Cerebellar cortex (tissue), 1 donor: ENCODE measurements around the gene RBM27.
"Not testable (repeated sequence)": the region's sequence is repeated elsewhere in the genome, so short reads cannot be mapped to it uniquely, and the experiment has no call there.

Source experiments
- DNase-seq: peaks from one replicate; pipeline ENCODE4 v3.0.0-alpha.2; 2015; ENCODE audit warnings: low spot score

RBM27 gene

GRCh38 chr5:146208916-146209522, 5.6 kb downstream of the RBM27 start:
- no peak for DNase-seq

DNA sequence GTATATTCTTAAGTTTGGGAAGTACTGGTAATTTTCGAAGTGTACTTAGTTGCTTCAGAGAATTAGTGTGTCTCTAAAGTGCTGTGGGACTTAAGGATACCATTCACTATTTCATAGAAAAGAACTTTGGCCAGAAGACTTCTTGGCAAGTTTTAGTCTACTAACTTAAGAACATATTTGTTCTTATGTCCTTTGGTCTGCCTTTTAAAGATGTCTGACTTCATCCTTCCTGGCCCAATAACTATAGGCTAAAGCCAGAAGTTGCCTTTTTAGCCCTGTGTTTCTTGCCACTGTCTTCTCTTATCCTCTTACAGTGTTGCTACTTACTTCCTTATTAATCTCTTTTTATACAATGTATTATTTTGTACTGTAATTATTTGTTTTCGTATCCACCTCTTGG, 6.3 kb downstream of the RBM27 start:
- no peak for DNase-seq

DNA sequence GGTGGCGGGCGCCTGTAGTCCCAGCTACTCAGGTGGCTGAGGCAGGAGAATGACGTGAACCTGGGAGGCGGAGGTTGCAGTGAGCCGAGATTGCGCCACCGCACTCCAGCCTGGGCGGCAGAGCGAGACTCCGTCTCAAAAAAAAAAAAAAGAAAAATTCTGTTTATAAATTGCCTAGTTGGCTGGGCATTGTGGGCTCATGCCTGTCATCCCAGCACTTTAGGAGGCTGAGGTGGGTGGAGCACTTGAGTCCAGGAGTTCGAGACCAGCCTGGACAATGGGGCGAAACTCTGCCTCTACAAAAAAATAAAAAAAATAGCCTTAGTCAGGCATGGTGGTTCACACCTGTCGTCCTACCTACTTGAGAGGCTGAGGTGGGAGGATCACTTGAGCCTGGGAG, 7.4 kb downstream of the RBM27 start:
- DNase-seq, result not testable (repeated sequence)

- peak; percentile 10 for DNase-seq
These were observed 9.9 kb downstream of the RBM27 start for GRCh38 chr5:146213210-146213826.

DNA sequence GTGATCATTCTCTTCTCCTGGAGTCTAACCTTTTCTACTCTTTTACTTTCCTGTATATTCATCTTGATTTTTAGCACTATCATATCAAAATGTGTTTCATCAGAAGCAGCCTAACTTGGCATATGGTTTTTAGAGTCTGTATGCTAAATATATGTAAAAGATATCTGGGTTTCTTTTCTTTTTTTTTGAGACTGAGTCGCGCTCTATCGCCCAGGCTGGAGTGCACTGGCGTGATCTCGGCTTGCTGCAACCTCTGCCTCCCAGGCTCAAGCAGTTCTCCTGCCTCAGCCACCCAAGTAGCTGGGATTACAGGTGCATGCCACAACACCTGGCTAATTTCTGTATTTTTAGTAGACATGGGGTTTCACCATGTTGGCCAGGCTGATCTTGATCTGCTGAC, 11.5 kb downstream of the RBM27 start:
- DNase-seq, result not testable (repeated sequence)

DNA sequence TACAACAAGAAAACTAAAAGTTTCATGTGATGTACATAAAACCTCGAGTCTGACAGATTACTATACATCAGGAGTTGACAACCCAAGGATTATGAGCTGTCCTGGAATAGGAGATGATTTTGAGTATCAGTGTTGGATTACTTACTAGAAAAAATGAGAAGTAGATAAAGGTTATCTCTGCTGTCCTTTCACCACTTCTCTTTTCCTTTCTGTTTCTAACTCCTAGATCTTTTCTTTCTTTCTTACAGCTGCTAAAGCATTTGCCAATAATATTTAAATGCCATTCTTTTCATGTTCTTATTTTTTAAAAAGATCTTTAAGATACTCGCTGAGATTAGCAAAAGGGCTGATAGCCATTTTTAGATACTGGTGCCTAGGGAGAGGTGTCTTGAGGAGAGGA, 14.8 kb downstream of the RBM27 start:
- no peak for DNase-seq

DNA sequence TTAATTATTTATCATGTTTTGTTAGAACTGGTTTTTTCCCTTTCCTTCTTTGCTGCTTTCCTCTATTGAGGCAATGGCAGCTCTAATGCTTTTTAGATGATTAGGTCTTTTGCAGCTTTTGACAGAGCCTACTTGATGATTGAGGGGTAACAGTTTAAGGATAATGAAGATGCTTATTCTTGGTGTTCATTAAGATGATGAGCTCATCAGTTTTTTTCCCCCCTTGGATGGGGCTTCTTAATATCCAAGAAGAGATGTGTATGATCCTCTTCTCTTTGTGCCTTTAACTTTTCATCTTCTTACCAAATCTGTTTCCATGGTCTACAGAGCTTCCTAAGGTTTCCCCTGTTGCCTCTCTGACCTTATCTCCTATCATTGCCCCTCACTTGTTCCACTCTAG, 15.8 kb downstream of the RBM27 start:
- DNase-seq, result no peak

DNA sequence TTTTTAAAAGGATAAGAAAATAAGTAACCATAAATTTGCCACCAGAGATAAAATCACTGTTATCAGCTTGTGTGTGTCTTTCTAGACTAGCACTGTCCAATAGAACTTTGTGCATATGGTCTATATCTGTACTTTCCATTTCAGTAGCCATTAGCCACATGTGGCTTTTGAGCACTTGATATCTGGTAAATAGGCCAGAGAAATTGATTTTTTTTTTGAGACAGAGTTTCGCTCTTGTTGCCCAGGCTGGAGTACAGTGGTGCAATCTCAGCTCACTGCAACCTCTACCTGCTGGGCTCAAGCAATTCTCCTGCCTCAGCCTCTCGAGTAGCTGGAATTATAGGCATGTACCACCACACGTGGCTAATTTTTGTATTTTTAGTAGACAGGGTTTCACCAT, 17.8 kb downstream of the RBM27 start:
- no peak for DNase-seq

- DNase-seq, result no peak
These were observed 18.6 kb downstream of the RBM27 start for GRCh38 chr5:146222005-146222404.

- DNase-seq, result no peak
These were observed 19.8 kb downstream of the RBM27 start for GRCh38 chr5:146223179-146223578.

DNA sequence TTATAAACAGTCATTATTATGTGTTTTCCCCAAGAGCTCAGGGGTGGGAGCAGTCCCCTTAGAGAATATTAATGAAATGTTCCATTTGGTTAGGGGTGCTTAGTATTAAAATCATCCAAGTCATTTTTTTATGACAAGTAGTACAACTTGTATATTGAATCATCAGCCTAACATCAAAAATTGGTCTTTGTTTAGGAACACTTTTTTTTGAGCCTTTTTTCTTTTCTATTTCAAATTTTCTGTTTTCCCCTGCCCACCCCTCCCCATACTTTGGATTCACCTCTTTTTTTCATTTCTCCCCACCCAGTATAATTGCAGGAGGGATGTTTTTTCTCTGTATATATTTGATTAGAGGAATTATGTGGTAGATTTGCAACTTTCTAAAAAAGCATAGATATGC, 25.8 kb downstream of the RBM27 start:
- no peak for DNase-seq

GRCh38 chr5:146232223-146232622, 28.8 kb downstream of the RBM27 start:
- DNase-seq, result no peak

GRCh38 chr5:146233441-146233840, 30.0 kb downstream of the RBM27 start:
- peak; percentile 13 for DNase-seq

DNA sequence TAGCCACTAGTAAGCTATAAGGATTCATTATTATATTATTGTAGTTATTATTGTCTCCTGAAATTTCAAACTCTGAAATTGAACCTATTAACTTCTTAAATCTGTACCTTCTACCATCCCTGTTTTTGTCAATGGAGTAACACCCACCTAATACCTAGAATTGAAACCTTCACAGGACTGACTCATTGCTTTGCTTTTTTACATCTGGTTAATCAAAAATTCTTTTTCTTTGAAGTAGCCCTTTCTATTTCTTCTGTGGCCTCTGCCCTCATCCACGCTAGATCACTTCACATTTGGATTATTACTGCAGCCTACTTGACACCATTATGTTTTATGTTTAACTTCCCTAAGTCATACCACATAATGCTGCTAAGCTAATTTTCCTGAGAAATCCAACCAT, 35.6 kb downstream of the RBM27 start:
- no peak for DNase-seq

GRCh38 chr5:146240951-146241350, 37.5 kb downstream of the RBM27 start:
- DNase-seq, result no peak

DNA sequence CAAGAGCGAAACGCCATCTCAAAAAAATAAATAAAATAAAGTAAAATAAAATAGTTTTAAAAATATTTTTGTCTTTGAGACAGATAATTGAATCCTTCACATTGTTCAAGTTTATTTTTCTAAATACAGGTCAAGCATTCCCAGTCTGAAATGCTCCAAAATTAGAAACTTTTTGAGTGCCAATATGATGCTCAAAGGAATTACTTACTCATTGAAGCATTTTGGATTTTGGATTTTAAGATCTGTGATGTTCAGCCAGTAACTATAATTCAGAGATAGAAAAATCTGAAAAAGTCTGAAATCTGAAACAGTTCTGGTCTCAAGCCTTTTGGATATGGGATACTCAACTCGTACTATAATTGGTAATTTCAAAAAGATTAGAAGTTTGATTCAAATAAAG, 39.8 kb downstream of the RBM27 start:
- no peak for DNase-seq

DNA sequence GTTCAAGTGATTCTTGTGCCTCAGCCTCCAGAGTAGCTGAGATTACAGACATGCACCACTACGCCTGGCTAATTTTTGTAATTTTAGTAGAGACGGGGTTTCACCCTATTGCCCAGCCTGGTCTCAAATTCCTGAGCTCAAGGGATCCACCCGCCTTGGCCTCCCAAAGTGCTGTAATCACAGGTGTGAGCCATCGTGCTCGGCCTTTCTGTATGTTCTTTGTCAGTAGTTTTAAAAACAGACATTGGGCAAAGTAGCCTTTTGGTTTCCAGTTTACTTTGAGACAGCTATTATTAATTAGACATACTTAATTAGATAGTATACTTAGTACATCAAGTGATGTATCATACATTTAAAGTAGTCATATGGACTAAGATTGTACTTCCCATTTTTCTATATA, 45.2 kb downstream of the RBM27 start:
- DNase-seq, result no peak

DNA sequence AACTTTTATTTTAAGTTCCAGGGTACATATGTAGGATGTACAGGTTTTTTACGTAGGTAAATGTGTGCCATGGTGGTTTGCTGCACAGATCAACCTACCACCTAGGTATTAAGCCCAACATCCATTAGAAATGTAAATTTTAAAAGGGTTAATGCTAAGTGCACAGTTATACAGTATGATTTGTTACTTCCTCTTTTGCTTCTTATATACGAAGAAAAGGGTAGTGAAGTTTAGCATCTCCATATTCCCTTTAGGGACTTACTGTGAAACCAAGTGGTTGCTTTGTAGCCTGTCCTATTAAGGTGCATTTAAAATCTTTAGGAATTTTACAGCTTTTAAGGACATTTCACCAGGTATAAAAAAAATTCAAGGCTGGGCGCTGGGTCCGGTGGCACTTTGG, 46.4 kb downstream of the RBM27 start:
- DNase-seq, result no peak
